GM23338 (cell line): ENCODE results near the gene FOXF1. TPM values are rescaled to one million over a fixed set of nuclear protein-coding genes. Genes with fewer than 3 reads are reported as not detected.

Experiments
- ATAC-seq: fragments of 200-7000 bp; cut with Tn5 transposase; 3 replicates; pipeline ENCODE4 v1.9.1; 2020
- DNase-seq: peaks from one replicate; pipeline ENCODE4 v3.0.0-alpha.2; 2015; ENCODE audit warnings: low spot score
- H2AFZ ChIP-seq: fragments of 200-600 bp; sonication (generic); 2 replicates; pipeline ENCODE4 v1.8.0; 2016; ENCODE audit warnings: antibody characterized with exemption, mild to moderate bottlenecking, moderate library complexity
- H3F3A ChIP-seq: fragments of 200-600 bp; sonication (generic); replicated peaks from 2 replicates; pipeline ENCODE4 v1.8.0; 2017; ENCODE audit warnings: antibody characterized with exemption, mixed run types, low read depth
- H3K27ac ChIP-seq: fragments of 200-600 bp; sonication (generic); 2 replicates; pipeline ENCODE4 v1.6.1; 2016; ENCODE audit warnings: low read depth
- H3K27me3 ChIP-seq: fragments of 200-600 bp; sonication (generic); 2 replicates; pipeline ENCODE4 v1.8.0; 2016; ENCODE audit warnings: mild to moderate bottlenecking, mixed run types, moderate library complexity; ENCODE audit not compliant: insufficient read depth
- H3K36me3 ChIP-seq: fragments of 200-600 bp; sonication (generic); 2 replicates; pipeline ENCODE4 v1.8.0; 2016; ENCODE audit warnings: mild to moderate bottlenecking; ENCODE audit not compliant: insufficient read depth
- H3K4me1 ChIP-seq: fragments of 200-600 bp; sonication (generic); 2 replicates; pipeline ENCODE4 v1.8.0; 2016; ENCODE audit warnings: mild to moderate bottlenecking, moderate library complexity; ENCODE audit not compliant: insufficient read depth
- H3K4me2 ChIP-seq: fragments of 200-600 bp; sonication (generic); 2 replicates; pipeline ENCODE4 v1.7.1; 2017; ENCODE audit warnings: mixed run types
- H3K4me3 ChIP-seq: fragments of 200-600 bp; sonication (generic); 2 replicates; pipeline ENCODE4 v1.6.1; 2016; ENCODE audit warnings: mixed run types
- H3K79me2 ChIP-seq: fragments of 200-600 bp; sonication (generic); replicated peaks from 2 replicates; pipeline ENCODE4 v1.8.0; 2017; ENCODE audit warnings: mild to moderate bottlenecking; ENCODE audit not compliant: insufficient read depth
- H3K9me2 ChIP-seq: fragments of 200-600 bp; sonication (generic); 2 replicates; pipeline ENCODE4 v1.8.0; 2017; ENCODE audit not compliant: insufficient read depth
- H4K20me1 ChIP-seq: fragments of 200-600 bp; sonication (generic); replicated peaks from 2 replicates; pipeline ENCODE4 v1.8.0; 2017; ENCODE audit warnings: mild to moderate bottlenecking; ENCODE audit not compliant: insufficient read depth
- H3K27ac Mint-ChIP-seq: 2 replicates; pipeline ENCODE4 v1.8.0; 2020; ENCODE audit warnings: inconsistent platforms, mild to moderate bottlenecking, moderate library complexity, mixed read lengths
- H3K27me3 Mint-ChIP-seq: 3 replicates; pipeline ENCODE4 v1.8.0; 2022; ENCODE audit warnings: low read depth, mild to moderate bottlenecking, moderate library complexity, mixed read lengths, inconsistent platforms; ENCODE audit not compliant: insufficient read depth, poor library complexity
- H3K36me3 Mint-ChIP-seq: 3 replicates; pipeline ENCODE4 v1.8.0; 2021; ENCODE audit warnings: low read depth, mild to moderate bottlenecking, inconsistent platforms, moderate library complexity, mixed read lengths
- H3K4me1 Mint-ChIP-seq: 3 replicates; pipeline ENCODE4 v1.8.0; 2020; ENCODE audit warnings: mild to moderate bottlenecking, inconsistent platforms, mixed read lengths
- H3K4me3 Mint-ChIP-seq: 3 replicates; pipeline ENCODE4 v1.8.0; 2021; ENCODE audit warnings: moderate library complexity, mild to moderate bottlenecking, inconsistent platforms, mixed read lengths
- H3K9me3 Mint-ChIP-seq: 3 replicates; pipeline ENCODE4 v1.8.0; 2020; ENCODE audit warnings: moderate library complexity, mild to moderate bottlenecking, inconsistent platforms, mixed read lengths
- CTCF ChIP-seq, 2 experiments: fragments of 200-600 bp in 1 of 2; sonication (generic) in 1 of 2; conservative IDR thresholded peaks; 2 replicates each; pipeline versions ENCODE4 v1.5.1 to v1.6.1; 2016 to 2017; ENCODE audit warnings: antibody characterized with exemption in 2 of 2, low read depth in 2 of 2, mild to moderate bottlenecking in 2 of 2, moderate library complexity in 1 of 2
- ETS1 ChIP-seq: IDR thresholded peaks from 2 replicates; pipeline ENCODE4 v1.6.1; 2016; ENCODE audit warnings: antibody characterized with exemption
- EZH2 ChIP-seq: fragments of 200-600 bp; sonication (generic); IDR thresholded peaks from one replicate; pipeline ENCODE4 v1.8.0; 2017; ENCODE audit warnings: antibody characterized with exemption, mild to moderate bottlenecking, low read depth; ENCODE audit not compliant: unreplicated experiment
- EZH2phosphoT487 ChIP-seq: fragments of 200-600 bp; sonication (generic); IDR thresholded peaks from one replicate; pipeline ENCODE4 v1.8.1; 2018; ENCODE audit warnings: antibody characterized with exemption; ENCODE audit not compliant: unreplicated experiment
- JUNB ChIP-seq: IDR thresholded peaks from one replicate; pipeline ENCODE4 v1.6.1; 2016; ENCODE audit warnings: antibody characterized with exemption; ENCODE audit not compliant: unreplicated experiment
- NANOG ChIP-seq: IDR thresholded peaks from 2 replicates; pipeline ENCODE4 v1.6.1; 2016; ENCODE audit warnings: antibody characterized with exemption, borderline replicate concordance
- POLR2AphosphoS5 ChIP-seq: IDR thresholded peaks from 2 replicates; pipeline ENCODE4 v1.6.1; 2016; ENCODE audit warnings: antibody characterized with exemption, low read depth
- STAT1 ChIP-seq: IDR thresholded peaks from one replicate; pipeline ENCODE4 v1.6.1; 2016; ENCODE audit warnings: antibody characterized with exemption; ENCODE audit not compliant: unreplicated experiment
- ZNF114 ChIP-seq: fragments of 250-450 bp; sonication (Bioruptor Pico); IDR thresholded peaks from 2 replicates; pipeline ENCODE4 v1.5.0; 2020; ENCODE audit warnings: mild to moderate bottlenecking, moderate library complexity
- ZNF331 ChIP-seq: fragments of 250-450 bp; sonication (Bioruptor Pico); IDR thresholded peaks from 2 replicates; pipeline ENCODE4 v1.5.0; 2020; ENCODE audit warnings: low read depth, mild to moderate bottlenecking, moderate library complexity
- ZNF462 ChIP-seq: fragments of 250-450 bp; sonication (Bioruptor Pico); IDR thresholded peaks from 2 replicates; pipeline ENCODE4 v1.5.0; 2020; ENCODE audit warnings: mild to moderate bottlenecking, moderate library complexity
- polyA plus RNA-seq: library from polyadenylated mRNA; unstranded; fragments of >200 nt; fragmentation: Nextera tagmentation; extraction: Ambion mirVana; gene quantifications from 2 replicates; pipeline ENCODE4 v1.2.1, GENCODE V29; 2016
- total RNA-seq: library from RNA; depleted of rRNA; stranded (reverse); fragments of >200 nt; shearing (Covaris generic); gene quantifications from 2 replicates; pipeline ENCODE4 v1.2.3, GENCODE V29; 2014

The FOXF1 gene
- total and polyA plus RNA-seq, 2 experiments from 2014 or later, result 0.10 to 0.15 TPM

GRCh38 chr16:86497551-86498021 is 12.7 kb upstream of the FOXF1 start:
- H3K9me2 ChIP-seq, result no peaks in the 10 kb centered on the region
- peaks cover 24% of the 10 kb centered on the region for H3F3A ChIP-seq
- H3K4me2 ChIP-seq, result peak overlapping the region; percentile 73; the same call in 1 of the 2 replicates
- TF ChIP-seq EZH2phosphoT487, result peak; percentile 16
- no peak for TF ChIP-seq ETS1
- peak; percentile 80 for TF ChIP-seq EZH2
- no peak overlapping the region for H2AFZ ChIP-seq
- peaks cover 100% of the 10 kb centered on the region for H3K27me3 ChIP-seq
- no peaks in the 10 kb centered on the region for H3K79me2 ChIP-seq
- H3K4me1 ChIP-seq, result peaks cover 48% of the 10 kb centered on the region
- Mint-ChIP-seq H3K4me3 (no peak overlapping the region), H3K4me1 (peaks cover 50% of the 10 kb centered on the region), H3K27me3 (peaks cover 99% of the 10 kb centered on the region), H3K9me3 (peaks cover 3% of the 10 kb centered on the region; the same call in 2 of the 3 replicates), H3K27ac (no peak overlapping the region), H3K36me3 (no peaks in the 10 kb centered on the region)
- peak overlapping the region; percentile 47 for H3K4me3 ChIP-seq
- ATAC-seq (peak; percentile 17), DNase-seq (peak; percentile 77)
- no peak overlapping the region for H3K27ac ChIP-seq
- no peaks in the 10 kb centered on the region for H3K36me3 ChIP-seq
- peaks cover 25% of the 10 kb centered on the region for H4K20me1 ChIP-seq

DNA sequence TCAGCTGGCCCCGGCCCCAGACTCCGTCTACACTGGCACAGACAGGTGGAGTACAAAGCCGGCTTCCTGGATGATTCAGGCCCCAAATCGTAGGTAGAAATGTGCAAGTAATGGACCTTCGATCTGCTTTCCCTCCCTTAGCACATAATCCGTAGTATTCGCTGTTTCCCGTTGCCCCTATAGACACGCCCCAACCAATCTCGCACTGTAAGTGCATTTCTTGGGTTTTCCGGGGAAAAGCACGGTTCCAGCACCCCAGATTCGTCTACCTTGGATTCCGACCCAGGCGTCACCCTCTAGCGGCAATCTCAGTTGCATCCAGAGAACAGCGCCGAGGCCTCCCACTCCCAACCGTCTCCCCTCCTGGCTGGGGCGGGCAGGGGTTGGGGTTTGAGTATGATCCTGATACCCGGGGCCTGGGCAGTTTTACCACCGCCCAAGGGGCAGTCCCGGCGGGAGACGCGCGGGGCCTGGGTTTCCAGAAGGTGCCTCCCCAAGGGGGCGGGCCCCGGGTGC is 12.1 kb upstream of the FOXF1 start:
- Histone ChIP-seq H4K20me1 (peaks cover 31% of the 10 kb centered on the region), H3K4me3 (peak overlapping the region; percentile 41; the same call in 1 of the 2 replicates), H3K4me1 (peaks cover 54% of the 10 kb centered on the region), H3F3A (peaks cover 29% of the 10 kb centered on the region), H3K27ac (no peak overlapping the region), H3K79me2 (no peaks in the 10 kb centered on the region), H3K27me3 (peaks cover 100% of the 10 kb centered on the region), H3K4me2 (peak overlapping the region; percentile 62; the same call in 1 of the 2 replicates), H3K9me2 (no peaks in the 10 kb centered on the region), H2AFZ (no peak overlapping the region), H3K36me3 (no peaks in the 10 kb centered on the region)
- Mint-ChIP-seq H3K4me3 (peak overlapping the region; percentile 60), H3K27ac (no peak overlapping the region), H3K27me3 (peaks cover 99% of the 10 kb centered on the region), H3K36me3 (no peaks in the 10 kb centered on the region), H3K9me3 (peaks cover 3% of the 10 kb centered on the region; the same call in 2 of the 3 replicates), H3K4me1 (peaks cover 50% of the 10 kb centered on the region)
- DNase-seq, result no peak
- ATAC-seq, result peak; percentile 7
- peak in 1 of 2 experiments; percentile 16; a peak in 1 of 4 replicates for TF ChIP-seq CTCF (conservative IDR thresholded peaks at IDR 0.05; ENCODE audit: low read depth in 2 of 2)
- peak; percentile 97 for TF ChIP-seq EZH2
- TF ChIP-seq ETS1, result no peak
- no peak for TF ChIP-seq ZNF114 (CRISPR knock-in tag)
- no peak for TF ChIP-seq JUNB
- no peak for TF ChIP-seq POLR2AphosphoS5
- TF ChIP-seq ZNF462 (CRISPR knock-in tag), result no peak
- TF ChIP-seq EZH2phosphoT487, result peak; percentile 96
- no peak for TF ChIP-seq ZNF331
- no peak for TF ChIP-seq NANOG
- no peak for TF ChIP-seq STAT1
